Urothelium cell line (cell line): ENCODE measurements around the gene HSCB.
"Not testable (repeated sequence)": the region's sequence is repeated elsewhere in the genome, so short reads cannot be mapped to it uniquely, and the experiment has no call there.

Experiments used
- DNase-seq: peaks from one replicate; pipeline ENCODE4 v3.0.0; 2011; ENCODE audit warnings: low spot score, mixed read lengths
- FAIRE-seq: peaks from 2 replicates; lab custom pipeline; 2011; peaks lifted over from hg19 to GRCh38; lab: Jason Lieb, UNC

Gene HSCB

DNA sequence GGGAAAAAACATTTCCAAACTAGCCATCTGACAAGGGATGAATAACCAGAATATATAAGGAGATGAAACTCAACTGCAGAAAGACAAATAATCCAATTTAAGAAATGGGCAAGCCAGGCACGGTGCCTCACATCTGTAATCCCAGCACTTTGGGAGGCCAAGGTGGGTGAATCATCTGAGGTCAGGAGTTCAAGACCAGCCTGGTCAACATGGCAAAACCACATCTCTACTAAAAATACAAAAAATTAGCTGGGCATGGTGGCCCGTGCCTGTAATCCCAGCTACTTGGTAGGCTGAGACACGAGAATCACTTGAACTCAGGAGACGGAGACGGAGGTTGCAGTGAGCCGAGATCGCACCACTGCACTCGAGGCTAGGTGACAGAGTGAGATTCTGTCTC, 3.0 kb upstream of the HSCB start:
- FAIRE-seq, DNase-seq: not testable (repeated sequence)

DNA sequence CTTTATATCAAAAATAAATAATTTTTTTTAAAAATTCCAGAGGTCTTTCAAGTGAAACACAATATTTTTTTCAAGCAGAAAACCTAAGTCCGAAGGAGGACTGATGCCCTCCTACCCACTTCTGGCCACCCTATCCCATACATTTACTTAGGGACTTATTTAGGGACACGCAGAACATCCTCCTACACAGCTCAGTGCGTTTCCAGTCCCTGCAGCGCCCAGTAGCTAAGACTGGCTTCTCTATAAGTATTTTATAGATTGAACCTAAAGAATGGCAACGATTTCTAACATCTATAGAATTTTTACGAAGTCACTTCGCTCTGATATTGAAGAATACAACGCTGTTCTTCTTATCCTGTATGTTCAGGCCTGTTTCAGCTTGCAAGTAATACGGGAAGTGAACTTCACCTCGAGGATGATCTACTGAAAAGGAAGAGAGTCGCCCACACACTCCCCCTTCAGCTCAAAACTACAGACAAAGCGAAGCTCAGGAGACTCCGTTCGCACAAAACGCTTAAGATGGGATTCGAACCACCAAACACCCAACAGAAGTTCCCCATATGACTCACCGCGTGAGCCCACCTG, 547 bp upstream of the HSCB start:
- FAIRE-seq (no peak), DNase-seq (no peak)

DNA sequence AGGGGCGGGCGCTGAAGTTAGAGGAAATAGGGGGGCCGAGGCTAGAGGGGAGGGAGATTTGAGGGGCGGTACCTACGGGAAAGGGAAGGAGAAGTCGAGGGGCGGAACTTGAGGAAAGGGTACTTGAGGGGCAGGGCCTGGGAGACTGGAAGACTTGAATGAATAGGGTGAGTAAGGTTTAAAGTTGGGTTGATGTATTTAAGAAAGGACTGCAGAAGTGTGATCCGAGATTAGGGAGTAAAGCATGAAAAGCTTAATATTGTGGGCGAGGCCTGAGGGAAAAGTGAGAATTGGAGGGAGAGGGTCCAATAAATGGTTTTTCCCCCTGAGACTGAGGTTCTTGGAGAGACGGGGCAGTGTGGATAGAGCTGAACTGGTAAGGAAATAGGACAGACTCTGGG, 723 bp downstream of the HSCB start:
- no peak for FAIRE-seq
- DNase-seq = no peak

DNA sequence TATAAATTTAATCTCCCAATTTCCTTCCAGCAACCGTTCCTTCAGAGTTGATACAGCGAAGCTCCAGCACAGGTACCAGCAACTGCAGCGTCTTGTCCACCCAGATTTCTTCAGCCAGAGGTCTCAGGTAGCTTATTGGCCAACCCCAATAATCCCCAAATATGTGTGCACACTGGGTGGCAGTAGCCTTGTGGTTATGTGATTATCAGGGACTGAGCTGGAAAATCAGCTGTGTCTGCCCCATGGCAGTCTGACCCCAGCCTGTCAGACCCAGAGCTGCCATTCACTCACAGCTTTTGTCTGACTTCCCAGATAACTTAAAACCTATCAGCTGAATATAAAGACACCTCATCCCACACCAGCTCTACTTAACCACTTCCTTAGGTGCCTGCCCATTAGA, 2.0 kb downstream of the HSCB start:
- DNase-seq = no peak
- FAIRE-seq = no peak

DNA sequence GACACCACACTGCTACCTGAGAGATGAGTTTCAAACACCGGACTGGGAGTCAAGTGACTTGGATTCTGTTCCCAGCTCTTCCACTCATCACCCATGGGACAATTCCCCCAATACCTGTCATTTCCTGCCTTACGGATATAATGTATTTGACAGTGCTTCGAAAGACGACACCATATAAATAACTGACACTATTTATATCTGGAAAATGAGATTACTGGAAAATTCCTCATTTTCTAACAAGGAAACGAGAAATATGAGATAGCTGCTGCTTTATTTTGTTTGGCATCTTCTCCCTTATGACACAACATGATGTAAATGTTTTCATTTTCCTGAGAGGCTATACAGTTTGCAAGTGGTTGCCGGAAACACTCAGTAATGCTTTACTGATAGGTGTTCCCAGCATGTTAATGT, 8.6 kb downstream of the HSCB start:
- FAIRE-seq = no peak
- DNase-seq = no peak

DNA sequence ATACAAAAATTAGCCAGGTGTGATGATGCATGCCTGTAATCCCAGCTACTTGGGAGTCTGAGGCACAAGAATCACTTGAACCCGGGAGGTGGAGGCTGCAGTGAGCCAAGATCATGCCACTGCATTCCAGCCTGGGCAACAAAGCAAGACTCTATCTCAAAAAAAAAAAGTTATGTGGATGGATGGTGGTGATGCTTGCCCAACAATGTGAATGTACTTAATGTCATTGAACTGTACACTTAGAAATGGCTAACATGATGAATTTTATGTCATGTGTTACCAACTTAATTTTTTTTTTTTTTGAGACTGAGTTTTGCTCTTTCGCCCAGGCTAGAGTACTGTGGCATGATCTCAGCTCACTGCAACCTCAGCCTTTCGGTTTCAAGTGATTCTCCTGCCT, 12.7 kb downstream of the HSCB start:
- not testable (repeated sequence) for DNase-seq, FAIRE-seq

DNA sequence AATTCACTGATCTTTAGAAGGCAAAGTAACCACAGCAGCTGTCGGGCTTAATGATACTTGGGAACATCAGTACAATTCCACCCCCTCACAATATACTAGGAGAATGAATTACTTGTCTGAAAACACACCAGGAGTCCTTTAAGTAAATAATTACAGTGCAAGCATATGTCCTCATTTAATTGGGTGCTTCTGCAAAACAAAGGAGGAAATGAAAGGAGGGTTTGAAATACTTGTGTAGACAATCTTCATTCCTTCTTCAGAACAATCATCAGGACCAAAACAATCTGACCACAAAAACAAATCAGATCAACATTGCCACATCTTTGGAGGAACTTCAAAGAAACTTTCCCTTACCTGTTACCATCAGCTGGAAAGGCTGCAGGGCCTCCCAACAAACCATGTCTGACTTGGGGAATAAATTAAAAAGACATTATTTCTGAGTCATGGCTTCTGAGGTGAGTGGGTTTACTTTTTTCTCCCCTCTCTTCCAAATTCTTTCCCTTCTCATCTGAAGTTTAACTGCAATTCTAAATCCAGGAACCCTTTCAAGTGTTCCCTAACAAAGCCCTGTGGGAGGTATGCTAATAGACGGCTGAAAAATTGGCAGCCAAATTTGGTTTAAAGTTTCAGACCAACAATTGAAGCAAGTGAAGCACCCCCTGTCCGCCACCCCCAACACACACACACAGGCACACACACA, 18.2 kb downstream of the HSCB start:
- FAIRE-seq (no peak), DNase-seq (peak; percentile 19)

DNA sequence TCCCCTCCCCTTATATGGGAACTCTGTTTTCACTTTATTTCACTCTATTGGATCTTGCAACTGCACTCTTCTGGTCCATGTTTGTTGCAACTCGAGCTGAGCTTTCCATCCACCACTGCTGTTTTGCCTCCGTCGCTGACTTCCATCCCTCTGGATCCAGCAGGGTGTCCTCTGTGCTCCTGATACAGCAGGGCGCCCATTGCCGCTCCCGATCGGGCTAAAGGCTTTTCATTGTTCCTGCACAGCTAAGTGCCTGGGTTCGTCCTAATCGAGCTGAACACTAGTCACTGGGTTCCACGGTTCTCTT, 19.6 kb downstream of the HSCB start:
- FAIRE-seq (no peak), DNase-seq (no peak)

DNA sequence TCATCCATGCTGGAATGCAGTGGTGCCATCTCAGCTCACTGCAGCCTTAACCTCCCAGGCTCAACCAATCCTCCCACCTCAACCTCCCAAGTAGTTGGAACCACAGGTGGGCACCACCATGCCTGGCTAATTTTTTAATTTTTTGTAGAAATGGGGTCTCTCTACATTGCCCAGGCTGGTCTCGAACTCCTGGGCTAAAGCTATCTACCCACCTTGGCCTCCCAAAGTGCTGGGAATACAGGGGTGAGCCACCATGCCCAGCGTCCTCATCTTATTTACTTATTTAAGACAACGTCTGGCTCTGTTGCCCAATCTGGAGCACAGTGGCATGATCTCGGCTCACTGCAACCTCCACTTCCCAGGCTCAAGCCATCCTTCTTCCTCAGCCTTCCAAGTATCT, 20.2 kb downstream of the HSCB start:
- DNase-seq, FAIRE-seq: not testable (repeated sequence)

DNA sequence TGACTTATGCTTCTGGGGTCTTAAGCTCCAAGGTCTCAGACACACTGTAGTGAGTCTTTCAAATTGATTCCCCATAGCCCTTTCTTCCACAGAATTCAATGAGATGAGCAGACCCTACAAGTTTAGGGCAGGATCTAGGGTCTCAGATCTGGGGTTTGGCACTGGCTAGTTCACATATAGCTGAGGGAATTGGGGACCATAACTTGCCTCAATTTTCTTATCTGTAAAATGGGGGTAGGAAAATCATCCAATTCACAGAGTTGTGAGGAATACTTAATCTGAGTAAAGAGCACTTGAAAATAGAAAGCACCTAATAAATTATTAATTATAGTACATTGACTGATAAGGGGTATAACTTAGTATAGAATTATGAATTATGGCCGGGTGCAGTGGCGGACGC, 24.8 kb downstream of the HSCB start:
- DNase-seq = no peak
- FAIRE-seq = no peak

DNA sequence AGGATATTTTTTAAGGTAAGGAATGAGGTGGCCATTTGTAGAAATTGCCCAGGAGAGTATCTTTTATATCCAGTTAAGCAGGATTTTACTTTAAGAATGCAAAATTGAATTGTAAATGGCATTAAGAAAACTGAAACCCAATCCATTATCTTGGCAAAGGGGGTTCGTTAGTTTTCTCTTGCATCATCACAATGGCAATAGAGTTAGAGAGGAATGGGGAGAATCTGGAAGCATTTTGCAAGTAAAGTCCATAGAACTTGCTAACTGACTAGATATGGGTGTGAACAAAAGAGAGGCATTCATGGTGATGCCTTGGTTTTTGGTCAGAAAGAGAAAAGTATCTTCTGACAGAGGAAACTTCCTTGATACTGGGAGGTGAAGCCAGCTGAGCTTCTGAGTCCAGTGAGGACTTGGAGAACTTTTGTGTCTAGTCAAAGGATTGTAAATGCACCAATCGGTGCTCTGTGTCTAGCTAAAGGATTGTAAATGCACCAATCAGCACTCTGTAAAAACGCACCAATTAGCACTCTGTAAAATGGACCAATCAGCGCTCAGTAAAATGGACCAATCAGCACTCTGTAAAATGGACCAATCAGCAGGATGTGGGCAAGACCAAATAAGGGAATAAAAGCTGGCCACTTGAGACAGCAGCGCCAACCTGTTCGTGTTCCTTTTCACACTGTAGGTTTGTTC, 27.0 kb downstream of the HSCB start:
- no peak for FAIRE-seq

DNA sequence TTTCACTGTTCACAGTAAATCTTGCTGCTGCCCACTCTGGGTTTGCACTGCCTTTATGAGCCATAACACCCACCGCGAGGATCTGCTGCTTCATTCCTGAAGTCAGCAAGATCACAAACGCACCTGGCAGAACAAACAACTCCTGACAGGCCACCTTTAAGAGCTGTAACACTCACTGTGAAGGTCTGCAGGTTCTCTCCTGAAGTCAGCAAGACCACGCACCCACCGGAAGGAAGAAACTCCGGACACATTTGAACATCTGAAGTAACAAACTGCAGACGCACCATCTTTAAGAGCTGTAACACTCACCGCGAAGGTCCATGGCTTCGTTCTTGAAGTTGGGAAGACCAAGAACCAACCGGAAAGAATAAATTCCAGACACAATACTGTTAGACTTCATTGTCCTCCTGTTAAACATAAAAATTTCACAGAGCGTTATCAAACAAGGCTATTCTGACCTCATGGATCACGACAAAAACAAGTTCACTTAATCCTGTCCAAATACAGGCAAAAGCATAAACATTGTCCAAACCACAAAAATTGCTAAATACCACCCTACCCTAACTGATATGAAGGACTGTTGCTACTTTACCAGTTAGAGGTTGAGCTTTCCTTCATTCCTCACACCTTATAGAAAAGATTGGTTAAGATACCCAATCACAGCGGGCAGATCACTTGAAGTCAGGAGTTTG, 27.7 kb downstream of the HSCB start:
- no peak for DNase-seq
- no peak for FAIRE-seq

More for the DNA sequence above, 27.0 kb downstream of the HSCB start:
- DNase-seq = no peak

DNA sequence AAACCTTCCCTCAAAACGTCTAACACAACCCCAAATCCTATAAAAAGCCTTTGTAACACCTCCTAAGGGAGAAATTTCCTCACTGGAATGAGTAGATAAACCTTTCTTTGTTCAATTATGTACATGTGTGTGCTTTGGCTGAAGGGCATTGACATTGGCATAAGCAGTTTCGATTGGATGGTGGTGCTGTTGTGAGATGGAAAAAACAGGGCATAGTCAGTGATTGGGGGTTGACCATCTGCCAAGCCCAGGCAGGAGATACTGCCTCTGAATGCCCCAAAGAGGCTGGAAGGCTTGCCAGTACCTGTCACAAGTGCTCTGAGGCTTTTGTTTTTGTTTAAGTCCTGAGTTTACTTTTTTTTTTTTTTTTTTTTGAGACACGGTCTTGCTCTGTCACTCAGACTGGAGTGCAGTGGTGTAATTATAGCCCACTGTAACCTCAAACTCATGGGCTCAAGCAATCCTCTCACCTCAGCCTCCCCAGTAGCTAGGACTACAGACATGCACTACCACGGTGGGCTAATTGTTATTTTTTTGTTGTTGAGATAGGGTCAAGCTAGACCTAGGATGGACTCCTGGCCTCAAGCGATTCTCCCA, 29.5 kb downstream of the HSCB start:
- FAIRE-seq (no peak), DNase-seq (no peak)

DNA sequence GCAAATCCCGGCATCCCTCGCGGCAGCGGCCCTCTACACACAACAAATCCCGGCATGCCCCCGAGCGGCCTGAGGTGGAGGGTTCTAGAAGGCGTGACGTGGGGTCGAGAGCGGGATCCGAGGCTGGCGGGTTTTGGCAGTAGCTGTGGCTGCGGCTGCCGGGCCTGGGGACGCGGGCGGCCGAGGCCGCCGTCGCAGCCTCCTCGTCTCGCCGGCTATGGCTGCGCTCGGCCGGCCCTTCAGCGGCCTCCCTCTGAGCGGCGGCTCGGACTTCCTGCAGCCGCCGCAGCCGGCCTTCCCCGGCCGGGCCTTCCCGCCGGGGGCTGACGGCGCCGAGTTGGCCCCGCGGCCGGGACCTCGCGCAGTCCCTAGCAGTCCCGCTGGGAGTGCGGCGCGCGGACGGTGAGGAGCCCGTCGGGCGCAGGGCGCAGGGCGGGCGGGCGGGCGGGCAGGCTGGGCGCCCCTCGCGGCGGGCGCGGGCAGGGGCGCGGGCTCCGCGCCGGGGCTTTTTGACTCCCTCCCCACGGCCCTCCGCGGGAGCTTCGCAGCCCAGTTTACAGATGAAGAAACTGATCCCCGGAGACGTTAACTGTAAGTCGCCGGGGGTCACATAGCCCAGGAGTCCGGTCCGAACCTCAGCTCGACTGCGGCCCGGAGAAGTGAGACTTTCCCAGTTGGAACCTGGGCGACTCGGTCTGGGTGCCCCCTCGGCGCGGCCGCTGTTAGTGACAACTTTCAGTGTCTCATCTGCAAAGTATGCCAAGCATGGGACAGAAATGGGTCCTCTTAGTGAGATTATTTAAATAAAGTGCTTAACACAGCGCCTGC, 31.0 kb downstream of the HSCB start, which contains the start of gene CCDC117:
Gene CCDC117 (plus strand): TSS at position 63 of the 828 bp plus-strand sequence. CDS start 155 bp downstream, at position 218.
- FAIRE-seq (peak; percentile 75), DNase-seq (peak; percentile 97)

DNA sequence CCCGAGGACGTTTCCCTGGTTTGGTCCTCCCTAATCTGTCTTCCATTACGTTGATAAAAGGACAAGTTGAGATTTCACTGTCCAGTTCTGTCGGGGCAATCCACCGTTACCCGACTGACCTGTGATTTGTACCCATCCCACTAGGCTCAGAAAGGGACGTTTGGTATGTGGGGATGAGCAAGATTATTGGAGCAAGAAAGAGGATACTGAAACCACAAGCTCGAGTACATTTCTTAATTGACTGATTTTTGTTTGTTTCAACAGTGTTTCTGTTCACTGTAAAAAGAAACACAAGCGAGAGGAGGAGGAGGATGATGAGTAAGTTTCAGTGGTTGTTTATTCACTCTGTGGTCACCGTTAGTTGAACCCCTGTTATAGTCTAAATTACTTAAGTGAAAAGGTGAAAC, 31.6 kb downstream of the HSCB start:
- FAIRE-seq = no peak
- DNase-seq = no peak

DNA sequence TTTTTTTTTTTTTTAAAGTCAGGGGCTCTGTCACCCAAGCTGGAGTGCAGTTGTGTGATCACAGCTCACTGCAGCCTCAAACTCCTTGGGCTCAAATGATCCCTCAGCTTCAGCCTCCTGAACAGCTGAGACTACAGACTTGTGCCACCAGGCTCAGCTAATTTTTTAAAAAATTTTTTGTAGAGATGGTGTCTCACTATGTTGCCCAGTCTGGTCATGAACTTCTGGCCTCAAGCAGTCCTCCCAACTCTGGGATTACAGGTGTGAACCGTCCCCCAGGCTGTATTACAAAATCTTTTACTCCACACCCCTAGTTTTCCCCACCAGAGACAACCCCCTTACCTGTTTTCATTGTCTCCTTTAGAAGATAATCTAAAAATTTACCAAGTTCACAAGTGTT, 32.5 kb downstream of the HSCB start:
- FAIRE-seq = no peak
- DNase-seq = no peak

DNA sequence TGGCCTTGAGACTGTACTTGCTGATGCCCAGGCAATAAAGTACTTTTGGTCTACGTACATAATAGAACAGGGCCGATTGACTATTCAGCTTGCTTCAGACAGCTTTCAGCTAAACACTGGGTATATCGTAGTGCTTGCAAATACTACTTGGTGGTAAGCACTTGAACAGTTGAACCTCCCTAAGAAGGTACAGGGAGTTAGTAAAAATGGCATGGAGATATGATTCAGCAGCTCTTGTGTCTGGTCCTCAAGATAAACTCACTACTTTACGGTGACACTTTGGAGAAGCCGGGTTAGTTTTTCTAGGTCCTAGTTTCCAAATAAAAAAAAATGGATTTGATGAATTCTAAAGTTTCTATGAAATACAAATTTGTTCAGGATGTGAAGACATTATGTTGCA, 38.0 kb downstream of the HSCB start:
- no peak for DNase-seq
- FAIRE-seq = no peak

DNA sequence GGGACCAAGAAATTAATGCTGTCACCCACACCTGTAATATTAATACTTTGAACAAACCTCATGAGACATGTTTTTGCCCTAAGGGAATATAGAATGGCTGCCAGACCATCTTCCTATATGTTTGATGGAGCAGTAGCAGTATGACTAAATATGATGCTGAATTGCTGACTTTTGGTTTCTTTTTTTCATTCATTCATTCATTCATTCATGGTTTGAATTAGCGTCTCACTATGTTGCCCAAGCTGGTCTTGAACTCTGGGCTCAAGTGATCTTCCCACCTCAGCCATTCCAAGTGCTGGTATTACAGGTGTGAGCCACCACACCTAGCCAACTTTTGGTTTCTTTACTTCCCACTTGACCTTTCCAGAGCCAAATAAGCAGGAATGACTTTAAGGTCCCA, 38.5 kb downstream of the HSCB start:
- DNase-seq (no peak), FAIRE-seq (no peak)

DNA sequence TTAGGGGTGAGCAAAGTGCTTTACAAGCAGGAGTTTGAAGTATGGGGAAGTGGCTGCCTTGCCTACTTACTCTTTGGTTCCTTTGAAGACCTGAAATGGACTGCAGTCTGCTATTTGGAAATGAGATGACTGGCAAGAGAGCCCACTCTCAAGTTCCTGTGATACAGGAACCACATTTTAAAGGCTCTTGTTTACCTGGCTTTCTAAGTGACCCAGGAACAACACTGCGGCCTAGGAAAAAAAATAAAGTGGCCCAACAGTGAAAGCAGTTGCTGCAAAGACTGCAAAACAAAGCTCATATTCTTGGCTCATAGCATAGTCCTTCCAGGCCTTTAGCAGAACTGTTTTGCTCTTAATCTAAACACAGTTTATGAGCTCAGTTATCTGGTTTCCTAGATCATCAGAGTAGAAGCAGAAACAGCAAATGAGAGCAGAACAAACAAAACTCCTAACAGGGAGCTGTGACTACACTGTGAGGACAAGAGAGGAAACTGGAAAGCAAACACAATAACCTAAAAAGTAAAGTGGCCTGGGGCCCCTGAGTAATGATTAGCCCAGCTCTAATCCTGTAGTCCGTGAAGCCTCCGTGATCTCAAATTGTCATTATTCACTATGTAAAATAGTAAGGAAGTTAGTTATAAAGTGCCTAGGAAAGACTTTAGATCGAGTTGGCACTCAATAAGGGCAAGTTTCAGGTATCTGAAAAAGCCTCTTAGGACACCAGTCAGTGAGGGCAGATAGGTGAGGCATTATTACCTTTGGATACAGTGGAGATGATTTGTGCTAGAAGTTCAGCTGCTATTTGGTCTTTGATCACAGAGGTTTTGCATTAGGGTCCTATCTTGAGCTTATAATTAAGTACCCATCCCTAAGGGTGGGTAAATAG, 42.2 kb downstream of the HSCB start:
- FAIRE-seq (no peak), DNase-seq (no peak)
